HepG2 (cell line): Measurements from ENCODE around the gene TMEM86B.

Experiments used
- CTCF ChIP-seq: sonication (generic); formaldehyde crosslinking; IDR thresholded peaks from 2 replicates; pipeline ENCODE4 v1.5.0; 2020; ENCODE audit warnings: mild to moderate bottlenecking, missing genetic modification reagents, moderate library complexity
- HNRNPLL ChIP-seq: fragments of 200-400 bp; formaldehyde crosslinking; IDR thresholded peaks from 2 replicates; pipeline ENCODE4 v1.6.1; 2017; ENCODE audit warnings: mild to moderate bottlenecking, low read depth, low read length; ENCODE audit not compliant: poor library complexity, severe bottlenecking
- NR2F6 ChIP-seq, 2 experiments: IDR thresholded peaks; 2 replicates each; pipeline ENCODE4 v1.6.1; 2016; ENCODE audit warnings: antibody characterized with exemption in 1 of 2, mild to moderate bottlenecking in 1 of 2
- NRL ChIP-seq: sonication (generic); formaldehyde crosslinking; IDR thresholded peaks from 2 replicates; pipeline ENCODE4 v1.5.0; 2020; ENCODE audit warnings: missing genetic modification reagents, mild to moderate bottlenecking, moderate library complexity, borderline replicate concordance
- PAF1 ChIP-seq: IDR thresholded peaks from 2 replicates; pipeline ENCODE4 v1.6.1; 2016; ENCODE audit warnings: missing genetic modification reagents, missing compliant biosample characterization
- SMAD1 ChIP-seq: sonication (generic); formaldehyde crosslinking; IDR thresholded peaks from 2 replicates; pipeline ENCODE4 v1.4.0; 2020; ENCODE audit warnings: missing genetic modification reagents, low read depth, mild to moderate bottlenecking, borderline replicate concordance
- SRSF1 ChIP-seq: fragments of 200-400 bp; formaldehyde crosslinking; optimal IDR thresholded peaks from 2 replicates; pipeline ENCODE3; 2017; ENCODE audit warnings: mild to moderate bottlenecking, low read depth, low read length, moderate library complexity
- ZNF672 ChIP-seq: sonication (generic); formaldehyde crosslinking; IDR thresholded peaks from 2 replicates; pipeline ENCODE4 v1.8.1; 2022; ENCODE audit warnings: missing genetic modification reagents
- ZZZ3 ChIP-seq: sonication (generic); formaldehyde crosslinking; IDR thresholded peaks from 2 replicates; pipeline ENCODE4 v1.4.0; 2020; ENCODE audit warnings: missing genetic modification reagents, mild to moderate bottlenecking, borderline replicate concordance
- TF ChIP-seq, protein P1 (sequence below): sonication (generic); formaldehyde crosslinking; IDR thresholded peaks from 2 replicates; pipeline ENCODE4 v1.4.0; 2020; ENCODE audit warnings: missing genetic modification reagents
- TF ChIP-seq, protein P2 (sequence below): sonication (generic); formaldehyde crosslinking; IDR thresholded peaks from 2 replicates; pipeline ENCODE4 v1.4.0; 2020; ENCODE audit warnings: missing genetic modification reagents, borderline replicate concordance

GRCh38 chr19:55238030-55238429 lies 9.5 kb upstream of the TMEM86B start:
- TF ChIP-seq CTCF (CRISPR knock-in tag) (no peak), SMAD1 (CRISPR knock-in tag) (no peak), NR2F6 (IDR thresholded peaks at IDR 0.05) (no peak), NR2F6 (CRISPR knock-in tag; IDR thresholded peaks at IDR 0.05) (no peak), NRL (CRISPR knock-in tag) (no peak), PAF1 (no peak), ZNF672 (no peak), HNRNPLL (no peak), SRSF1 (no peak), ZZZ3 (CRISPR knock-in tag) (no peak)
- TF ChIP-seq, protein P1, sequence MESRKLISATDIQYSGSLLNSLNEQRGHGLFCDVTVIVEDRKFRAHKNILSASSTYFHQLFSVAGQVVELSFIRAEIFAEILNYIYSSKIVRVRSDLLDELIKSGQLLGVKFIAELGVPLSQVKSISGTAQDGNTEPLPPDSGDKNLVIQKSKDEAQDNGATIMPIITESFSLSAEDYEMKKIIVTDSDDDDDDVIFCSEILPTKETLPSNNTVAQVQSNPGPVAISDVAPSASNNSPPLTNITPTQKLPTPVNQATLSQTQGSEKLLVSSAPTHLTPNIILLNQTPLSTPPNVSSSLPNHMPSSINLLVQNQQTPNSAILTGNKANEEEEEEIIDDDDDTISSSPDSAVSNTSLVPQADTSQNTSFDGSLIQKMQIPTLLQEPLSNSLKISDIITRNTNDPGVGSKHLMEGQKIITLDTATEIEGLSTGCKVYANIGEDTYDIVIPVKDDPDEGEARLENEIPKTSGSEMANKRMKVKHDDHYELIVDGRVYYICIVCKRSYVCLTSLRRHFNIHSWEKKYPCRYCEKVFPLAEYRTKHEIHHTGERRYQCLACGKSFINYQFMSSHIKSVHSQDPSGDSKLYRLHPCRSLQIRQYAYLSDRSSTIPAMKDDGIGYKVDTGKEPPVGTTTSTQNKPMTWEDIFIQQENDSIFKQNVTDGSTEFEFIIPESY (CRISPR knock-in tag): no peak
- TF ChIP-seq, protein P2, sequence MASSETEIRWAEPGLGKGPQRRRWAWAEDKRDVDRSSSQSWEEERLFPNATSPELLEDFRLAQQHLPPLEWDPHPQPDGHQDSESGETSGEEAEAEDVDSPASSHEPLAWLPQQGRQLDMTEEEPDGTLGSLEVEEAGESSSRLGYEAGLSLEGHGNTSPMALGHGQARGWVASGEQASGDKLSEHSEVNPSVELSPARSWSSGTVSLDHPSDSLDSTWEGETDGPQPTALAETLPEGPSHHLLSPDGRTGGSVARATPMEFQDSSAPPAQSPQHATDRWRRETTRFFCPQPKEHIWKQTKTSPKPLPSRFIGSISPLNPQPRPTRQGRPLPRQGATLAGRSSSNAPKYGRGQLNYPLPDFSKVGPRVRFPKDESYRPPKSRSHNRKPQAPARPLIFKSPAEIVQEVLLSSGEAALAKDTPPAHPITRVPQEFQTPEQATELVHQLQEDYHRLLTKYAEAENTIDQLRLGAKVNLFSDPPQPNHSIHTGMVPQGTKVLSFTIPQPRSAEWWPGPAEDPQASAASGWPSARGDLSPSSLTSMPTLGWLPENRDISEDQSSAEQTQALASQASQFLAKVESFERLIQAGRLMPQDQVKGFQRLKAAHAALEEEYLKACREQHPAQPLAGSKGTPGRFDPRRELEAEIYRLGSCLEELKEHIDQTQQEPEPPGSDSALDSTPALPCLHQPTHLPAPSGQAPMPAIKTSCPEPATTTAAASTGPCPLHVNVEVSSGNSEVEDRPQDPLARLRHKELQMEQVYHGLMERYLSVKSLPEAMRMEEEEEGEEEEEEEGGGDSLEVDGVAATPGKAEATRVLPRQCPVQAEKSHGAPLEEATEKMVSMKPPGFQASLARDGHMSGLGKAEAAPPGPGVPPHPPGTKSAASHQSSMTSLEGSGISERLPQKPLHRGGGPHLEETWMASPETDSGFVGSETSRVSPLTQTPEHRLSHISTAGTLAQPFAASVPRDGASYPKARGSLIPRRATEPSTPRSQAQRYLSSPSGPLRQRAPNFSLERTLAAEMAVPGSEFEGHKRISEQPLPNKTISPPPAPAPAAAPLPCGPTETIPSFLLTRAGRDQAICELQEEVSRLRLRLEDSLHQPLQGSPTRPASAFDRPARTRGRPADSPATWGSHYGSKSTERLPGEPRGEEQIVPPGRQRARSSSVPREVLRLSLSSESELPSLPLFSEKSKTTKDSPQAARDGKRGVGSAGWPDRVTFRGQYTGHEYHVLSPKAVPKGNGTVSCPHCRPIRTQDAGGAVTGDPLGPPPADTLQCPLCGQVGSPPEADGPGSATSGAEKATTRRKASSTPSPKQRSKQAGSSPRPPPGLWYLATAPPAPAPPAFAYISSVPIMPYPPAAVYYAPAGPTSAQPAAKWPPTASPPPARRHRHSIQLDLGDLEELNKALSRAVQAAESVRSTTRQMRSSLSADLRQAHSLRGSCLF: no peak
